Kidney tubule cell (primary cell): Measurements from ENCODE around the gene TIAM2.
A peak's percentile ranks its signal among the peaks of the same experiment; 100 is the strongest.

Source experiments
- DNase-seq: peaks from one replicate; pipeline ENCODE4 v3.0.0-alpha.2; 2018; ENCODE audit warnings: low spot score

Gene TIAM2

GRCh38 chr6:155026022-155026705 lies 31.0 kb downstream of the TIAM2 start:
- DNase-seq, result peak; percentile 93

- no peak for DNase-seq
These were observed 31.6 kb downstream of the TIAM2 start for GRCh38 chr6:155026706-155027045.

- DNase-seq, result no peak
These were observed 35.1 kb downstream of the TIAM2 start for GRCh38 chr6:155030148-155030720.

GRCh38 chr6:155031091-155031490 lies 36.0 kb downstream of the TIAM2 start:
- no peak for DNase-seq

GRCh38 chr6:155033021-155033791 lies 38.1 kb downstream of the TIAM2 start:
- DNase-seq, result no peak

GRCh38 chr6:155036907-155037306 lies 41.8 kb downstream of the TIAM2 start:
- DNase-seq, result no peak

- no peak for DNase-seq
These were observed 43.0 kb downstream of the TIAM2 start for GRCh38 chr6:155038104-155038503.

GRCh38 chr6:155038527-155038926 lies 43.4 kb downstream of the TIAM2 start:
- DNase-seq, result no peak

GRCh38 chr6:155039618-155040017 lies 44.5 kb downstream of the TIAM2 start:
- no peak for DNase-seq

GRCh38 chr6:155040154-155040553 lies 45.0 kb downstream of the TIAM2 start:
- DNase-seq, result no peak

GRCh38 chr6:155040901-155041650 lies 46.0 kb downstream of the TIAM2 start:
- no peak for DNase-seq

GRCh38 chr6:155041741-155042279 lies 46.7 kb downstream of the TIAM2 start:
- DNase-seq, result no peak

GRCh38 chr6:155042983-155043382 lies 47.9 kb downstream of the TIAM2 start:
- no peak for DNase-seq

- no peak for DNase-seq
These were observed 50.7 kb downstream of the TIAM2 start for GRCh38 chr6:155045561-155046404.

- DNase-seq, result no peak
These were observed 52.4 kb downstream of the TIAM2 start for GRCh38 chr6:155047523-155047922.

- peak; percentile 80 for DNase-seq
These were observed 55.2 kb downstream of the TIAM2 start for GRCh38 chr6:155050311-155050710.

- no peak for DNase-seq
These were observed 59.6 kb downstream of the TIAM2 start for GRCh38 chr6:155054491-155055250.

- no peak for DNase-seq
These were observed 60.6 kb downstream of the TIAM2 start for GRCh38 chr6:155055729-155056128.

GRCh38 chr6:155056756-155057155 lies 61.6 kb downstream of the TIAM2 start:
- DNase-seq, result no peak

- DNase-seq, result no peak
These were observed 66.3 kb downstream of the TIAM2 start for GRCh38 chr6:155061381-155061780.
